ENCODE data around the gene LRG1.

Gene LRG1

GRCh38 chr19:4502282-4503131 lies 37.3 kb downstream of the LRG1 start:
- TF ChIP-seq, protein P1, sequence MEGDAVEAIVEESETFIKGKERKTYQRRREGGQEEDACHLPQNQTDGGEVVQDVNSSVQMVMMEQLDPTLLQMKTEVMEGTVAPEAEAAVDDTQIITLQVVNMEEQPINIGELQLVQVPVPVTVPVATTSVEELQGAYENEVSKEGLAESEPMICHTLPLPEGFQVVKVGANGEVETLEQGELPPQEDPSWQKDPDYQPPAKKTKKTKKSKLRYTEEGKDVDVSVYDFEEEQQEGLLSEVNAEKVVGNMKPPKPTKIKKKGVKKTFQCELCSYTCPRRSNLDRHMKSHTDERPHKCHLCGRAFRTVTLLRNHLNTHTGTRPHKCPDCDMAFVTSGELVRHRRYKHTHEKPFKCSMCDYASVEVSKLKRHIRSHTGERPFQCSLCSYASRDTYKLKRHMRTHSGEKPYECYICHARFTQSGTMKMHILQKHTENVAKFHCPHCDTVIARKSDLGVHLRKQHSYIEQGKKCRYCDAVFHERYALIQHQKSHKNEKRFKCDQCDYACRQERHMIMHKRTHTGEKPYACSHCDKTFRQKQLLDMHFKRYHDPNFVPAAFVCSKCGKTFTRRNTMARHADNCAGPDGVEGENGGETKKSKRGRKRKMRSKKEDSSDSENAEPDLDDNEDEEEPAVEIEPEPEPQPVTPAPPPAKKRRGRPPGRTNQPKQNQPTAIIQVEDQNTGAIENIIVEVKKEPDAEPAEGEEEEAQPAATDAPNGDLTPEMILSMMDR (conservative IDR thresholded peaks at IDR 0.05; ENCODE audit: low read depth), result no peak
- CTCF ChIA-PET, result interaction anchor here (0.6 kb wide), 1 partner anchor 59 kb away, joined by 3 read pairs; no protein-coding TSS in a partner anchor
- no peak for DNase-seq (ENCODE audit: low spot score)
- POLR2A ChIA-PET (ENCODE audit: low non-redundant PET), result interaction anchor here (1.0 kb wide), 1 partner anchor 31 kb away, joined by 3 read pairs; no protein-coding TSS in a partner anchor
- peak overlapping the region; percentile 40 for H3K27ac ChIP-seq

- ChIA-PET CTCF (no interaction called here), POLR2A (ENCODE audit: low non-redundant PET) (interaction anchor here (1.0 kb wide), 1 partner anchor 30 kb away, joined by 3 read pairs; no protein-coding TSS in a partner anchor)
- DNase-seq (ENCODE audit: low spot score), result no peak
- H3K27ac ChIP-seq, result peak overlapping the region; percentile 40; the same call in 1 of the 2 replicates
- TF ChIP-seq, protein P1 (conservative IDR thresholded peaks at IDR 0.05; ENCODE audit: low read depth), result no peak
Observed at GRCh38 chr19:4501691-4502090, 38.1 kb downstream of the LRG1 start.

DNA sequence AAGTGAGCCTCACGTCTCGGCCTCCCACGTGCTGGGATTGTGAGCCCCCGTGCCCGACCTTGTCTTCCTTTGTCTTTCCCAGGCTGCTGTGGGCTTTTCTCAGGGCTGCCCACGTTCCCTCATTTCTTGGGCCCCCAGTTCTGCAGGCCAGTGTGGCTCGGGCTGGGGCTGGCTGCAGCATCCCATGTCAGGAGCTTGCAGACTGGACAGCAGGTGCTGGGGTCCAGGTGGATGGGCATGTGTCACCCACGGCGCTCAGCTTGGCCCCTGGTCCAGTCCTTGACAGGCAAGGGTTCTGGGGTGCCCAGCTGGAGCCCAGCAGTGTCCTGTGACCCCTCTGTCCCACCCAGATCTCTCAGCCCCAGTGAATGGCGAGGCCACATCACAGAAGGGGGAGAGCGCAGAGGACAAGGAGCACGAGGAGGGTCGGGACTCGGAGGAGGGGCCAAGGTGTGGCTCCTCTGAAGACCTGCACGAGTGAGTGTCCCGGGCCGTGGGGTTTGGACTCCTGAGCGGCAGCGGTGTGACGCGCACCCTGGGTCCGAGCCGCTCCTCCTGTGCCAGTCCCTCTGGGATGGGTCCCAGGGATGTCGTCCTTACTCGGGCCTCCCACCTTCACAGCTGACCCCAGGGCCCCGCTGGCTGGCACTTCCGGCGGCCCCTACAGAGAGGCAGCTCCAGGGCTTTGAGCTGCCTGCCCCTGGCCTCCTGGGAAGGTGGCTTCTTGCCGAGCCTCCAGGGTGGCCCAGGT lies 38.8 kb downstream of the LRG1 start:
- TF ChIP-seq, protein P1 (conservative IDR thresholded peaks at IDR 0.05; ENCODE audit: low read depth), result no peak
- CTCF ChIA-PET, result no interaction called here
- POLR2A ChIA-PET (ENCODE audit: low non-redundant PET), result no interaction called here
- no peak for DNase-seq (ENCODE audit: low spot score)
- peak overlapping the region; percentile 40; the same call in 1 of the 2 replicates for H3K27ac ChIP-seq

DNA sequence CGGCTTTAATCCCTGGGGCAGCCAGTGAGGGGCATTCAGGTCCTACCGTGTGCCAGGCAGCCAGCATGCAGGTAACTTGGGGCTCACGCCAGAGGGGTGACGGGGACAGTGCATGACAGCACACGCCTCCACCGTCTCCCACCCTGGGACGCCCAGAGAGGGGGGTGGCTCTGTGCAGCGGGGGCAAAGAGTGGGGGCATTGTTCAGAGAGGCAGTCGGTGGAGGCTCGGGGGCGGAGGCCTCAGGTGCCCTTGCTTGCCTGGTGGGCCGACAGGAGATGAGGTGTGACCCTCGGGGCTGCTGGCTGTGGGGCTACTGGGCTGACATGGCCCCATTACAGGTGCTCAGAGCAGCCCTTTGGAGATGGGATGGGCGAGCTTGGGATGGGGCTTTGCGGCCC lies 40.0 kb downstream of the LRG1 start:
- no peak for DNase-seq (ENCODE audit: low spot score)
- TF ChIP-seq, protein P1 (conservative IDR thresholded peaks at IDR 0.05; ENCODE audit: low read depth), result no peak
- no peak overlapping the region for H3K27ac ChIP-seq
- POLR2A ChIA-PET (ENCODE audit: low non-redundant PET), result no interaction called here
- CTCF ChIA-PET, result interaction anchor here (1.9 kb wide), 1 partner anchor 24 kb away, joined by 4 read pairs; no protein-coding TSS in a partner anchor

DNA sequence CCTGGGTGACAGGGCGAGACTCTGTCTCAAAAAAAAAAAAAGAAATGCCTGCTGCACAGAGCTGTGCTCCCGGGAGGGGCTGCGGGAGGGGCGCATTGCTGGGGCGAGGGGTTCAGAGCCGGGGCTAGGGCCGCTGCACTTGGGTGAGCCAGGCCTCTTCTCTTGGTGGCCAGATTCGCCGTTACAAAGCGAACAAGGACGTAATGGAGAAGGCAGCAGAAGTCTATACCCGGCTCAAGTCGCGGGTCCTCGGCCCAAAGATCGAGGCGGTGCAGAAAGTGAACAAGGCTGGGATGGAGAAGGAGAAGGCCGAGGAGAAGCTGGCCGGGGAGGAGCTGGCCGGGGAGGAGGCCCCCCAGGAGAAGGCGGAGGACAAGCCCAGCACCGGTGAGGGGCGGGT lies 40.5 kb downstream of the LRG1 start:
- POLR2A ChIA-PET (ENCODE audit: low non-redundant PET), result no interaction called here
- CTCF ChIA-PET, result interaction anchor here (1.4 to 1.9 kb wide), 2 partner anchors 24 to 26 kb away, joined by 3 to 4 read pairs; no protein-coding TSS in a partner anchor
- H3K27ac ChIP-seq, result no peak overlapping the region
- TF ChIP-seq, protein P1 (conservative IDR thresholded peaks at IDR 0.05; ENCODE audit: low read depth), result no peak
- no peak for DNase-seq (ENCODE audit: low spot score)

- DNase-seq (ENCODE audit: low spot score), result no peak
- CTCF ChIA-PET, result interaction anchor here (0.7 to 1.9 kb wide), 3 partner anchors 25 to 231 kb away, joined by 3 to 4 read pairs (median 3); no protein-coding TSS in a partner anchor
- no peak overlapping the region for H3K27ac ChIP-seq
- TF ChIP-seq, protein P1 (conservative IDR thresholded peaks at IDR 0.05; ENCODE audit: low read depth), result no peak
- POLR2A ChIA-PET (ENCODE audit: low non-redundant PET), result no interaction called here
Observed at GRCh38 chr19:4498694-4499093, 41.1 kb downstream of the LRG1 start.

All from RWPE1 (cell line).